ENCODE data around the gene SZRD1.

Gene SZRD1

DNA sequence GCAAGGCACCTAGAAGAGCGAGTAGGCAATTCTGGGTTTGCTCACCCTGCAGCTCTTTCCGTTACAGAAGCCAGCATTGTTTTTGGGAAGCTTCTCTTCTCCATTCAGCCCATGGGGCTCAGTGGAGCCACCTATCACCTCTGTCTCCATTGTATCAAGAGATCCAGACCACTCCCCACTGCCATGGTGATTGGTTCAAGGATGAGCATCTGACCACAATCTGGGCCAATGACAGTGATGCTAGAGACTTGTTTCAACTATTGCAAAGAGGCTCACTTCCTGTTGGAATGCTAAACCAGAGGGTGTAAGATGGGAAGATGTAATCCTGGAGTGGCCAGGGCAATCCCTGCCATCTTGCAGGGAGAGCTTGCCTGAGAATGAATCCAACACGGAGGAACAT is 63.6 kb downstream of the SZRD1 start:
- ATAC-seq = peak; percentile 78
- TF ChIP-seq CSDC2 (CRISPR knock-in tag; IDR thresholded peaks at IDR 0.05) (no peak), ZNF8 (CRISPR knock-in tag; IDR thresholded peaks at IDR 0.05) (no peak), RARB (CRISPR knock-in tag; IDR thresholded peaks at IDR 0.05) (no peak), PPARA (CRISPR knock-in tag; IDR thresholded peaks at IDR 0.05; ENCODE audit: borderline replicate concordance) (no peak), ESRRG (CRISPR knock-in tag; IDR thresholded peaks at IDR 0.05) (no peak), ARNTL (CRISPR knock-in tag; IDR thresholded peaks at IDR 0.05; ENCODE audit: borderline replicate concordance, low read depth) (no peak), ZNF565 (CRISPR knock-in tag; conservative IDR thresholded peaks at IDR 0.05; ENCODE audit: low read depth) (no peak), SNAI2 (CRISPR knock-in tag; IDR thresholded peaks at IDR 0.05) (no peak), ZFP3 (CRISPR knock-in tag; IDR thresholded peaks at IDR 0.05) (no peak), OSR1 (CRISPR knock-in tag; IDR thresholded peaks at IDR 0.05) (no peak), ZFP30 (CRISPR knock-in tag; IDR thresholded peaks at IDR 0.05) (no peak)
- TF ChIP-seq, protein P1, sequence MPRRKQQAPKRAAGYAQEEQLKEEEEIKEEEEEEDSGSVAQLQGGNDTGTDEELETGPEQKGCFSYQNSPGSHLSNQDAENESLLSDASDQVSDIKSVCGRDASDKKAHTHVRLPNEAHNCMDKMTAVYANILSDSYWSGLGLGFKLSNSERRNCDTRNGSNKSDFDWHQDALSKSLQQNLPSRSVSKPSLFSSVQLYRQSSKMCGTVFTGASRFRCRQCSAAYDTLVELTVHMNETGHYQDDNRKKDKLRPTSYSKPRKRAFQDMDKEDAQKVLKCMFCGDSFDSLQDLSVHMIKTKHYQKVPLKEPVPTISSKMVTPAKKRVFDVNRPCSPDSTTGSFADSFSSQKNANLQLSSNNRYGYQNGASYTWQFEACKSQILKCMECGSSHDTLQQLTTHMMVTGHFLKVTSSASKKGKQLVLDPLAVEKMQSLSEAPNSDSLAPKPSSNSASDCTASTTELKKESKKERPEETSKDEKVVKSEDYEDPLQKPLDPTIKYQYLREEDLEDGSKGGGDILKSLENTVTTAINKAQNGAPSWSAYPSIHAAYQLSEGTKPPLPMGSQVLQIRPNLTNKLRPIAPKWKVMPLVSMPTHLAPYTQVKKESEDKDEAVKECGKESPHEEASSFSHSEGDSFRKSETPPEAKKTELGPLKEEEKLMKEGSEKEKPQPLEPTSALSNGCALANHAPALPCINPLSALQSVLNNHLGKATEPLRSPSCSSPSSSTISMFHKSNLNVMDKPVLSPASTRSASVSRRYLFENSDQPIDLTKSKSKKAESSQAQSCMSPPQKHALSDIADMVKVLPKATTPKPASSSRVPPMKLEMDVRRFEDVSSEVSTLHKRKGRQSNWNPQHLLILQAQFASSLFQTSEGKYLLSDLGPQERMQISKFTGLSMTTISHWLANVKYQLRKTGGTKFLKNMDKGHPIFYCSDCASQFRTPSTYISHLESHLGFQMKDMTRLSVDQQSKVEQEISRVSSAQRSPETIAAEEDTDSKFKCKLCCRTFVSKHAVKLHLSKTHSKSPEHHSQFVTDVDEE (CRISPR knock-in tag; IDR thresholded peaks at IDR 0.05) = no peak
- TF ChIP-seq, protein P2, sequence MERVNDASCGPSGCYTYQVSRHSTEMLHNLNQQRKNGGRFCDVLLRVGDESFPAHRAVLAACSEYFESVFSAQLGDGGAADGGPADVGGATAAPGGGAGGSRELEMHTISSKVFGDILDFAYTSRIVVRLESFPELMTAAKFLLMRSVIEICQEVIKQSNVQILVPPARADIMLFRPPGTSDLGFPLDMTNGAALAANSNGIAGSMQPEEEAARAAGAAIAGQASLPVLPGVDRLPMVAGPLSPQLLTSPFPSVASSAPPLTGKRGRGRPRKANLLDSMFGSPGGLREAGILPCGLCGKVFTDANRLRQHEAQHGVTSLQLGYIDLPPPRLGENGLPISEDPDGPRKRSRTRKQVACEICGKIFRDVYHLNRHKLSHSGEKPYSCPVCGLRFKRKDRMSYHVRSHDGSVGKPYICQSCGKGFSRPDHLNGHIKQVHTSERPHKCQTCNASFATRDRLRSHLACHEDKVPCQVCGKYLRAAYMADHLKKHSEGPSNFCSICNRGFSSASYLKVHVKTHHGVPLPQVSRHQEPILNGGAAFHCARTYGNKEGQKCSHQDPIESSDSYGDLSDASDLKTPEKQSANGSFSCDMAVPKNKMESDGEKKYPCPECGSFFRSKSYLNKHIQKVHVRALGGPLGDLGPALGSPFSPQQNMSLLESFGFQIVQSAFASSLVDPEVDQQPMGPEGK (CRISPR knock-in tag; IDR thresholded peaks at IDR 0.05; ENCODE audit: borderline replicate concordance) = no peak

DNA sequence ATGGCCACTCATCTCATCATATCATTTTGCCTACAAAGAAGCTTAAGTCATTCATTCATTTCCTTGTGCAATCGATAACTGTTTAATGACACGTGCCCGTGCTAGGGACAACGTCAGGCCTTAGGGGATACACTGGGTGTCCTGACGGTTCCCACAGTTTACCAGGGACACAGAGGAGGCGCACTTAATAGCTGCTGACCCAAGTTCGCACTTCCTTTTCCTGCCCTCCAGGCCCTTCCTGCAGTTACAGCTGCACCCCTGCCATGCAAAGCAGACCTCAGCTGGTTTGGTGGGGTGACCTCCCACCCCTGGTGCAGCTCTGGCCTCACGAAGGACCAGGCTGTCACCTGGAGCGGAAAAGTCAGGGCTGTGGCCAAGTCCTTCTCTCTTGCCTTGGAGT is 66.0 kb downstream of the SZRD1 start:
- no peak for ATAC-seq
- TF ChIP-seq TOX (CRISPR knock-in tag; IDR thresholded peaks at IDR 0.05; ENCODE audit: borderline replicate concordance) (no peak), ZNF8 (CRISPR knock-in tag; IDR thresholded peaks at IDR 0.05) (no peak), SNAI2 (CRISPR knock-in tag; IDR thresholded peaks at IDR 0.05) (no peak), BACH2 (CRISPR knock-in tag; IDR thresholded peaks at IDR 0.05; ENCODE audit: borderline replicate concordance) (no peak), GLIS3 (CRISPR knock-in tag; IDR thresholded peaks at IDR 0.05) (no peak), ESRRG (CRISPR knock-in tag; IDR thresholded peaks at IDR 0.05) (no peak), RARB (CRISPR knock-in tag; IDR thresholded peaks at IDR 0.05) (no peak), ZNF70 (CRISPR knock-in tag; IDR thresholded peaks at IDR 0.05) (no peak), ZFP3 (CRISPR knock-in tag; IDR thresholded peaks at IDR 0.05) (no peak), ZC3H10 (CRISPR knock-in tag; IDR thresholded peaks at IDR 0.05) (no peak), OSR1 (CRISPR knock-in tag; IDR thresholded peaks at IDR 0.05) (no peak), ISL1 (CRISPR knock-in tag; IDR thresholded peaks at IDR 0.05) (no peak)
- TF ChIP-seq, protein P3, sequence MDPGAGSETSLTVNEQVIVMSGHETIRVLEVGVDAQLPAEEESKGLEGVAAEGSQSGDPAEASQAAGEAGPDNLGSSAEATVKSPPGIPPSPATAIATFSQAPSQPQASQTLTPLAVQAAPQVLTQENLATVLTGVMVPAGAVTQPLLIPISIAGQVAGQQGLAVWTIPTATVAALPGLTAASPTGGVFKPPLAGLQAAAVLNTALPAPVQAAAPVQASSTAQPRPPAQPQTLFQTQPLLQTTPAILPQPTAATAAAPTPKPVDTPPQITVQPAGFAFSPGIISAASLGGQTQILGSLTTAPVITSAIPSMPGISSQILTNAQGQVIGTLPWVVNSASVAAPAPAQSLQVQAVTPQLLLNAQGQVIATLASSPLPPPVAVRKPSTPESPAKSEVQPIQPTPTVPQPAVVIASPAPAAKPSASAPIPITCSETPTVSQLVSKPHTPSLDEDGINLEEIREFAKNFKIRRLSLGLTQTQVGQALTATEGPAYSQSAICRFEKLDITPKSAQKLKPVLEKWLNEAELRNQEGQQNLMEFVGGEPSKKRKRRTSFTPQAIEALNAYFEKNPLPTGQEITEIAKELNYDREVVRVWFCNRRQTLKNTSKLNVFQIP (CRISPR knock-in tag; IDR thresholded peaks at IDR 0.05; ENCODE audit: borderline replicate concordance, low read depth) = no peak
- TF ChIP-seq, protein P4, sequence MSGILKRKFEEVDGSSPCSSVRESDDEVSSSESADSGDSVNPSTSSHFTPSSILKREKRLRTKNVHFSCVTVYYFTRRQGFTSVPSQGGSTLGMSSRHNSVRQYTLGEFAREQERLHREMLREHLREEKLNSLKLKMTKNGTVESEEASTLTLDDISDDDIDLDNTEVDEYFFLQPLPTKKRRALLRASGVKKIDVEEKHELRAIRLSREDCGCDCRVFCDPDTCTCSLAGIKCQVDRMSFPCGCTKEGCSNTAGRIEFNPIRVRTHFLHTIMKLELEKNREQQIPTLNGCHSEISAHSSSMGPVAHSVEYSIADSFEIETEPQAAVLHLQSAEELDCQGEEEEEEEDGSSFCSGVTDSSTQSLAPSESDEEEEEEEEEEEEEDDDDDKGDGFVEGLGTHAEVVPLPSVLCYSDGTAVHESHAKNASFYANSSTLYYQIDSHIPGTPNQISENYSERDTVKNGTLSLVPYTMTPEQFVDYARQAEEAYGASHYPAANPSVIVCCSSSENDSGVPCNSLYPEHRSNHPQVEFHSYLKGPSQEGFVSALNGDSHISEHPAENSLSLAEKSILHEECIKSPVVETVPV (CRISPR knock-in tag; IDR thresholded peaks at IDR 0.05) = no peak
- TF ChIP-seq, protein P5, sequence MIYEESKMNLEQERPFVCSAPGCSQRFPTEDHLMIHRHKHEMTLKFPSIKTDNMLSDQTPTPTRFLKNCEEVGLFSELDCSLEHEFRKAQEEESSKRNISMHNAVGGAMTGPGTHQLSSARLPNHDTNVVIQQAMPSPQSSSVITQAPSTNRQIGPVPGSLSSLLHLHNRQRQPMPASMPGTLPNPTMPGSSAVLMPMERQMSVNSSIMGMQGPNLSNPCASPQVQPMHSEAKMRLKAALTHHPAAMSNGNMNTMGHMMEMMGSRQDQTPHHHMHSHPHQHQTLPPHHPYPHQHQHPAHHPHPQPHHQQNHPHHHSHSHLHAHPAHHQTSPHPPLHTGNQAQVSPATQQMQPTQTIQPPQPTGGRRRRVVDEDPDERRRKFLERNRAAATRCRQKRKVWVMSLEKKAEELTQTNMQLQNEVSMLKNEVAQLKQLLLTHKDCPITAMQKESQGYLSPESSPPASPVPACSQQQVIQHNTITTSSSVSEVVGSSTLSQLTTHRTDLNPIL (CRISPR knock-in tag; IDR thresholded peaks at IDR 0.05; ENCODE audit: low read depth) = no peak

DNA sequence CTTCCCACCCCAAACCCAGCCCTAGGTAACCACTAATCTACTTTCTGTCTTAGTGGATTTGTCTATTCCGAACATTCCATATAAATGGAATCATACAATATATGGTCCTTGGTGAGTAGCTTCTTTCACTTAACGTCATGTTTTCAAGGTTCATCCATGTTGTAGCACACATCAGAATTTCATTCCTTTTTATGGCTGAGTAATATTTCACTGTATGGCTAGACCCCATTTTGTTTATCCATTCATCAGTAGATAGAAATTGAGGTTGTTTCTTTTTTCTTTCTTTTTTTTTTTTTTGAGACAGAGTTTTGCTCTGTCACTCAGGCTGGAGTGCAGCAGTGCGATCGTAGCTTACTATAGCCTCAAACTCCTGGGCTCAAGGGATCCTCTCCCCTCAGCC is 67.0 kb downstream of the SZRD1 start:
- ATAC-seq = no peak
- TF ChIP-seq BACH2 (CRISPR knock-in tag; IDR thresholded peaks at IDR 0.05; ENCODE audit: borderline replicate concordance) (no peak), ESRRG (CRISPR knock-in tag; IDR thresholded peaks at IDR 0.05) (no peak), TCF4 (CRISPR knock-in tag; IDR thresholded peaks at IDR 0.05; ENCODE audit: borderline replicate concordance) (no peak), ARNTL (CRISPR knock-in tag; IDR thresholded peaks at IDR 0.05; ENCODE audit: borderline replicate concordance, low read depth) (no peak), TOX (CRISPR knock-in tag; IDR thresholded peaks at IDR 0.05; ENCODE audit: borderline replicate concordance) (no peak), ZNF8 (CRISPR knock-in tag; IDR thresholded peaks at IDR 0.05) (no peak), ZNF565 (CRISPR knock-in tag; conservative IDR thresholded peaks at IDR 0.05; ENCODE audit: low read depth) (no peak), ISL1 (CRISPR knock-in tag; IDR thresholded peaks at IDR 0.05) (no peak), CSDC2 (CRISPR knock-in tag; IDR thresholded peaks at IDR 0.05) (no peak)
- TF ChIP-seq, protein P5 (CRISPR knock-in tag; IDR thresholded peaks at IDR 0.05; ENCODE audit: low read depth) = no peak
- TF ChIP-seq, protein P2 (CRISPR knock-in tag; IDR thresholded peaks at IDR 0.05; ENCODE audit: borderline replicate concordance) = no peak

Measured in SK-N-SH treated with all-trans-retinoic acid at 6 μM for 48 hours (cell line).